GM15510 (cell line): ENCODE data around the gene ELP2.

ENCODE experiments used
- POLR2A ChIP-seq: IDR thresholded peaks from 3 replicates; pipeline ENCODE4 v1.6.1; 2011; ENCODE audit warnings: borderline replicate concordance; ENCODE audit not compliant: insufficient read length; ENCODE audit errors: extremely low read depth

Gene ELP2

GRCh38 chr18:36129300-36130038 lies at the start of gene ELP2, which contains the start of gene SLC39A6:
ELP2 (plus strand) TSS chr18:36129899; CDS start chr18:36129934, 35 bp downstream.
SLC39A6 (minus strand) TSS chr18:36129340; CDS start chr18:36127007, 2,333 bp downstream.
- TF ChIP-seq POLR2A: peak; percentile 83

GRCh38 chr18:36083729-36084128 lies 46.0 kb upstream of the ELP2 start:
- TF ChIP-seq POLR2A: no peak

- no peak for TF ChIP-seq POLR2A
Measured at GRCh38 chr18:36085195-36085594, 44.5 kb upstream of the ELP2 start.

DNA sequence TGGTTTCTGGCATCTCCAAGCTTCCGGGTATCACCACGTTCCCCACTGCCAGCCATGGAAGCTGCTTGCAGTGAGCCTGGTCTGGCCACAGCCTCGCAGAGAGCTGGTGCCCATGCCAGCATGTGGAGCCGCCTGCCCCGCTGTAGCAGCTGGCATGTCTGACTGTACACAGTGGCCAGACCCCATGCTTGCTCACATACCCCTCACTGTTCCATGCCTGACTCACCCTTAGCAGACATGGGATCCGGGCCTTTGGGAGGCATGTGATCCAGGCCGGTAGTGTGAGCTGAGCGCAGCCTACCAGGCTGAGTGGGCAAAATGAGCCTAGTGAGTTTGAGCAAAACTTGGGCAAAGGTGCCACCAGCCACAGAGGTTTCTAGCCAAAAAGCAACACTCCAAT lies 43.5 kb upstream of the ELP2 start:
- TF ChIP-seq POLR2A: no peak

DNA sequence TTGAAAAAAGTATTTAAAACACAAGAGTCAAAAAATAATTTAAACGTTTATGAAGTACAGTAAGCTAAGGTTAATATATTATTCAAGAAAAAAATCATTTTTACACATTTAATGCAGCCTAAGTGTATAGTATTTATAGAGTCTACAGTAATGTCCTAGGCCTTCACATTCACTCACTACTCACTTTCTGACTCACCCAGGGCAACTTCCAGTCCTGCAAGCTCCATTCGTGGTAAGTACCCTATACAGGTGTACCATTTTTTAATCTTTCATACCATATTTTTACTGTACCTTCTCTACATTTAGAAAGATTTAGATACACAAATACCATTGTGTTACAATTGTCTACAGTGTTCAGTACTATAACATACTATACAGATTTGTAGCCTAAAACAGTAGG lies 41.4 kb upstream of the ELP2 start:
- TF ChIP-seq POLR2A: no peak

DNA sequence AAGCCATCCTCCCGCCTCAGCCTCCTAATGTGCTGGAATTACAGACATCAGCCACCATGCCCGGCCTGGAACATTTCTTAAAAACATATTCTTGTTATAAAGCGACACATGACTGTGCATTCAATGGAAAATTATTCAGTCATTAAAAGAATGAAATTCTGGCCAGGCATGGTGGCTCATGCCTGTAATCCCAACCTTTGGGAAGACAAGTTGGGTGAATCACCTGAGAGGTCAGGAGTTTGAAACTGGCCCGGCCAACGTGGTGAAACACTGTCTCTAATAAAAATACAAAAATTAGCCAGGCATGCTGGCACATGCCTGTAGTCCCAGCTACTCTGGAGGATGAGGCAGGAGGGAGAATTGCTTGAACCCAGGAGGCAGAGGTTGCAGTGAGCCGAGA lies 40.7 kb upstream of the ELP2 start:
- no peak for TF ChIP-seq POLR2A

DNA sequence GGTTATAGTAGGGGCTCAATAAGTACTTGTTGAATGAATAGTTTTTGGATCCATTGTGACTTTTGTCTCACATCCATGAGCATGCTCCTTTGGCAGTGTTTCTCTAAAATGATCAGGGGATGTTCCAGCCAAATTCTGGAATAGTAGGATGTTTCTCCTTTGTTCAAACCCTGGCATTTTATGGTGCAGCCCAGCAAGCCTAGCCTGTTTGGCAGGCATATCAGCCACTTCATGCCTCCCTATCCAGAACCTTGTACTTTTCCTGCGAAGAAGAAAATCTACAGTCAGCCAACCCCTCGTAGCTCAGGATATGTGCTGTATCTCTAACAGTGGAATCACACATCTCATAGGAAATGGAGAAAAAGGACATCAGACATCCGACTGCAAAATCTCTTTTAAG lies 35.3 kb upstream of the ELP2 start:
- TF ChIP-seq POLR2A: no peak

DNA sequence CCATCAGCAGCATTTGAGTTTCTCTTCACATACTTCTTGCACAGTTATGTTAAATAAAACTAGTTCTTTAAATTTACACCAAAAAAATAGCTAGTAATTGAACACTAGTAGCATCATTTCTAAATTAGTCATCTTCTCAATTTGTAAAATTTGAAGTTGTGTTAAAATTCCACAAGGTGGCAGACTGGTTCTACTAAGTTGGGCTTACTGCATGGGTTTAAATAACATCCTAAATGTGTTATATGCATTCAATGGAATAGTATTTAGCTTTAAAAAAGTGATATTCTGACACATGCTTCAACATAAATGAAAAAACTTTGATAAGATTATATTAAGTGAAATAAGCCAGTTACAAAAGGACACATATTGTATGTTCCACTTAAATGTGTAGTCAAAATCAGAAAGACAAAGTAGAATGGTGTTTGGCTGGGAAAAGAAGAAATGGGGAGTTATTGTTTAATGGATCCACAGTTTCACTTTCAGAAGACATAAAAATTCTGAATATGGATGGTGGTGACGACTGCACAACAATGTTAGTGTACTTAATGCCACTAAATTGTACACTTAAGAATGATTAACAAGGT lies 33.7 kb upstream of the ELP2 start:
- TF ChIP-seq POLR2A: no peak

DNA sequence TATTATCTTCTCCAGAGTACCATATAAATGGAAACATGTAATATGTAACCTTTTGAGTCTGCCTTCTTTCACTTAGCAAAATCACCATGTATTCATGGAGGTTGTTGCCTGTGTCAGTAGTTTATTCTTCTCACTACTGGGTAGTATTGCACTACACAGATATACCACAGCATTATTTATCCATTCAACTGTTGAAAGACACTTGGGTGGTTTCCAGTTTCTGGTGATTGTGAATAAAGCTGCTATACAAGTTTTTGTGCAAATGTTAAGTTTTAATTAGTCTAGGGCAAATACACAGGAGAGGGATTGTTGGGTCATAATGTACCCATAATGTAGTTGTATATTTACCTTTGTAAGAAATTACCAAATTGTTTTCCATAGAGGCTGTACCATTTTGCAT lies 32.7 kb upstream of the ELP2 start:
- no peak for TF ChIP-seq POLR2A

- TF ChIP-seq POLR2A: no peak
Measured at GRCh38 chr18:36099311-36099710, 30.4 kb upstream of the ELP2 start.

GRCh38 chr18:36101943-36102342 lies 27.8 kb upstream of the ELP2 start:
- TF ChIP-seq POLR2A: no peak

- no peak for TF ChIP-seq POLR2A
Measured at GRCh38 chr18:36104749-36105148, 24.9 kb upstream of the ELP2 start.

DNA sequence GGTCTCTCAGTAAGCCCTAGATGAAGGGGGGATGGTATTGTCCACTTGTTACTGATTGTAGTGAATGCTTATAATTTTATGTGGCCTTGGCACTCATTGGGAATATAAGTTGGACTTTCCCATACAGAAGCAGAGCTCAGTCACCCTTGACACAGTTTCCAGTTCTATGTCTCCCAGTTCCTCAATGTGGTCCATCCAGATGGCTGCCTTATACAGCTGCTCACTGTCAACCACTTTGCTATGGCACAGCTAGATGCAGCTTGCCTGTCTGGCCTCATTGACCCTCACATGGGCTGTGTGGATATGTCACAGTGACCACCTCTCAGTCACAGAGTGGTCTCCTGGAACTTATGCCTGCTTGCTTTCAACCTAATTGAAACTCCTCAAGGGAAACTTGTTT lies 22.2 kb upstream of the ELP2 start:
- TF ChIP-seq POLR2A: no peak

DNA sequence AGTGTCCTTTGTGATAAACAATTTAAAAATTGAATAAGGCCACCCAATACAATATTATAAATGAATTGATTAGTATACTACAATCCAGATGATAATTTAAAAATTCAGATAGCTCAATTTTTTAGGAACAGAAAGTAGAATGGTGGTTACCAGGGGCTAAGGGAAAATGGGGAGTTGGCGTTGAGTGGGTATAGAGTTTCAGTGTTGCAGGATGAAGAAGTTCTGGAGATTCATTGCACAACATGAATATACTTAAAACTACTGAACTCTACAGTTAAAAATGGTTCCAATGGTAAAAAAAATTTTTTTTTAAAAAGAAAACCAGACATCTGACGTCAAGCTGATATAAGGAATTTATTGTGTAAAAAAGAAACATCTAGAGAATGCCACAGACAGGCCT lies 21.5 kb upstream of the ELP2 start:
- TF ChIP-seq POLR2A: no peak

GRCh38 chr18:36108601-36109000 lies 21.1 kb upstream of the ELP2 start:
- no peak for TF ChIP-seq POLR2A

DNA sequence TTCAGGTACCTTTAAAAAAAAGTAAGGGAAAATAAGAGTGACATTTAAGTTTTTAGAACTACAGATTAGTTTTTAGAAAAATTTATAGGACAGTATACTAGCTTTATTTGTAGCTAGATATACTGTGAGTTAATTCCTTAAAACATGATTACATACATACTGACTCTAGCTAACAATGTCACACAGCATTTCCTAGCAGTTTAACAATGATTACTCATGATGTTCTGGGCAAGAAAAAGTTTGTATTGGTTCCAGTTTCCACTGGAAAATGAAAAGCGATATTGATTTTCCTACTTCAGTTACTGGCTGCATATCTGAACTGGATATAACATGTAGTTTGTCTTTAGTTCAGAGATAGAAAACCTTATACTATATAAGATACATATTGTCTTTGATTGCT lies 20.0 kb upstream of the ELP2 start:
- TF ChIP-seq POLR2A: no peak
